HUES48 (cell line): ENCODE measurements around the gene MAPKBP1.

Source experiments
- H3K27ac ChIP-seq: one replicate; pipeline ENCODE4 v1.7.0; 2013; ENCODE audit warnings: low read depth, low read length, inconsistent platforms
- H3K27me3 ChIP-seq: 2 replicates; pipeline ENCODE4 v1.6.1; 2013; ENCODE audit warnings: mild to moderate bottlenecking, low read length; ENCODE audit not compliant: control insufficient read depth, insufficient read depth
- H3K36me3 ChIP-seq: 2 replicates; pipeline ENCODE4 v1.6.1; 2013; ENCODE audit warnings: low read length; ENCODE audit not compliant: control insufficient read depth, insufficient read depth
- H3K4me1 ChIP-seq: 2 replicates; pipeline ENCODE4 v1.6.1; 2013; ENCODE audit warnings: mild to moderate bottlenecking, low read length; ENCODE audit not compliant: control insufficient read depth, insufficient read depth
- H3K4me3 ChIP-seq: 2 replicates; pipeline ENCODE4 v1.5.1; 2013; ENCODE audit warnings: mild to moderate bottlenecking, low read depth, low read length
- H3K9ac ChIP-seq: 2 replicates; pipeline ENCODE4 v1.6.1; 2013; ENCODE audit warnings: mild to moderate bottlenecking, low read depth, low read length, moderate library complexity
- H3K9me3 ChIP-seq: 2 replicates; pipeline ENCODE4 v1.6.1; 2013; ENCODE audit warnings: low read length; ENCODE audit not compliant: control insufficient read depth, insufficient read depth

Gene MAPKBP1

GRCh38 chr15:41821831-41822230 lies 47.5 kb downstream of the MAPKBP1 start:
- Histone ChIP-seq H3K4me3 (no peak overlapping the region), H3K27me3 (no peaks in the 10 kb centered on the region; the same call in 1 of the 2 replicates), H3K9me3 (no peaks in the 10 kb centered on the region), H3K36me3 (peaks cover 24% of the 10 kb centered on the region), H3K4me1 (no peaks in the 10 kb centered on the region), H3K9ac (no peak overlapping the region), H3K27ac (no peak overlapping the region)

GRCh38 chr15:41822471-41822870 lies 48.2 kb downstream of the MAPKBP1 start:
- Histone ChIP-seq H3K36me3 (peaks cover 23% of the 10 kb centered on the region), H3K27ac (no peak overlapping the region)

GRCh38 chr15:41822957-41823356 lies 48.7 kb downstream of the MAPKBP1 start:
- Histone ChIP-seq H3K9me3 (no peaks in the 10 kb centered on the region), H3K4me1 (no peaks in the 10 kb centered on the region), H3K36me3 (peaks cover 19% of the 10 kb centered on the region), H3K27me3 (no peaks in the 10 kb centered on the region; the same call in 1 of the 2 replicates), H3K27ac (no peak overlapping the region), H3K4me3 (no peak overlapping the region), H3K9ac (no peak overlapping the region)

More at GRCh38 chr15:41822471-41822870, 48.2 kb downstream of the MAPKBP1 start:
- H3K4me1 ChIP-seq: no peaks in the 10 kb centered on the region
- H3K9ac ChIP-seq: no peak overlapping the region
- H3K27me3 ChIP-seq: no peaks in the 10 kb centered on the region; the same call in 1 of the 2 replicates
- H3K9me3 ChIP-seq: no peaks in the 10 kb centered on the region
- no peak overlapping the region for H3K4me3 ChIP-seq

GRCh38 chr15:41823502-41823901 lies 49.2 kb downstream of the MAPKBP1 start:
- peaks cover 14% of the 10 kb centered on the region for H3K36me3 ChIP-seq
- no peak overlapping the region for H3K4me3 ChIP-seq
- peaks cover under 1% of the 10 kb centered on the region for H3K4me1 ChIP-seq
- no peaks in the 10 kb centered on the region; the same call in 1 of the 2 replicates for H3K27me3 ChIP-seq
- no peaks in the 10 kb centered on the region for H3K9me3 ChIP-seq
- H3K27ac ChIP-seq: no peak overlapping the region
- H3K9ac ChIP-seq: no peak overlapping the region

- Histone ChIP-seq H3K27me3 (no peaks in the 10 kb centered on the region; the same call in 1 of the 2 replicates), H3K27ac (no peak overlapping the region), H3K36me3 (peaks cover 8% of the 10 kb centered on the region; the same call in 1 of the 2 replicates), H3K4me1 (peaks cover 4% of the 10 kb centered on the region), H3K9me3 (no peaks in the 10 kb centered on the region), H3K9ac (no peak overlapping the region), H3K4me3 (no peak overlapping the region)
Measured at GRCh38 chr15:41824062-41824745, 49.9 kb downstream of the MAPKBP1 start.

GRCh38 chr15:41825145-41825544 lies 50.9 kb downstream of the MAPKBP1 start:
- Histone ChIP-seq H3K36me3 (peaks cover 7% of the 10 kb centered on the region; the same call in 1 of the 2 replicates), H3K27me3 (no peaks in the 10 kb centered on the region; the same call in 1 of the 2 replicates), H3K9me3 (no peaks in the 10 kb centered on the region), H3K9ac (no peak overlapping the region), H3K4me1 (peaks cover 4% of the 10 kb centered on the region), H3K27ac (no peak overlapping the region), H3K4me3 (no peak overlapping the region)

- no peak overlapping the region for H3K27ac ChIP-seq
- H3K36me3 ChIP-seq: peaks cover 7% of the 10 kb centered on the region; the same call in 1 of the 2 replicates
- no peaks in the 10 kb centered on the region for H3K9me3 ChIP-seq
- peaks cover 4% of the 10 kb centered on the region for H3K4me1 ChIP-seq
- H3K9ac ChIP-seq: no peak overlapping the region
- H3K4me3 ChIP-seq: no peak overlapping the region
- H3K27me3 ChIP-seq: no peaks in the 10 kb centered on the region; the same call in 1 of the 2 replicates
Measured at GRCh38 chr15:41825572-41826535, 51.6 kb downstream of the MAPKBP1 start.

- peaks cover 15% of the 10 kb centered on the region for H3K36me3 ChIP-seq
- no peak overlapping the region for H3K9ac ChIP-seq
- H3K4me1 ChIP-seq: peaks cover 4% of the 10 kb centered on the region
- peak overlapping the region; percentile 97 for H3K4me3 ChIP-seq
- H3K27ac ChIP-seq: no peak overlapping the region
- no peaks in the 10 kb centered on the region; the same call in 1 of the 2 replicates for H3K27me3 ChIP-seq
- no peaks in the 10 kb centered on the region for H3K9me3 ChIP-seq
Measured at GRCh38 chr15:41827290-41827879, 53.1 kb downstream of the MAPKBP1 start.

GRCh38 chr15:41827880-41828806 lies 53.9 kb downstream of the MAPKBP1 start, which contains the start of gene JMJD7:
Gene JMJD7, plus strand, starts transcription at chr15:41828092. Its CDS starts 33 bp downstream, at chr15:41828125.
- no peaks in the 10 kb centered on the region for H3K9me3 ChIP-seq
- peaks cover 16% of the 10 kb centered on the region for H3K36me3 ChIP-seq
- no peaks in the 10 kb centered on the region; the same call in 1 of the 2 replicates for H3K27me3 ChIP-seq
- H3K4me3 ChIP-seq: peak within 1 kb of the TSS; percentile 97
- peak within 1 kb of the TSS; percentile 74 for H3K27ac ChIP-seq
- peak within 1 kb of the TSS; percentile 72 for H3K9ac ChIP-seq
- H3K4me1 ChIP-seq: peaks cover 4% of the 10 kb centered on the region

GRCh38 chr15:41828807-41829141 lies 54.5 kb downstream of the MAPKBP1 start:
- H3K9ac ChIP-seq: no peak overlapping the region
- no peaks in the 10 kb centered on the region; the same call in 1 of the 2 replicates for H3K27me3 ChIP-seq
- peak overlapping the region; percentile 97 for H3K4me3 ChIP-seq
- no peak overlapping the region for H3K27ac ChIP-seq
- no peaks in the 10 kb centered on the region for H3K9me3 ChIP-seq
- peaks cover 4% of the 10 kb centered on the region for H3K4me1 ChIP-seq
- peaks cover 12% of the 10 kb centered on the region for H3K36me3 ChIP-seq
